GM21360 (cell line): ENCODE data around the gene KLHDC9.
"Not testable (repeated sequence)": the region's sequence is repeated elsewhere in the genome, so short reads cannot be mapped to it uniquely, and the experiment has no call there.

ENCODE experiments used
- ATAC-seq: cut with Tn5 transposase; IDR thresholded peaks from one replicate; pipeline ENCODE4 v1.9.1; 2021; ENCODE audit warnings: mild to moderate bottlenecking, moderate library complexity; ENCODE audit not compliant: unreplicated experiment

The KLHDC9 gene, protein sequence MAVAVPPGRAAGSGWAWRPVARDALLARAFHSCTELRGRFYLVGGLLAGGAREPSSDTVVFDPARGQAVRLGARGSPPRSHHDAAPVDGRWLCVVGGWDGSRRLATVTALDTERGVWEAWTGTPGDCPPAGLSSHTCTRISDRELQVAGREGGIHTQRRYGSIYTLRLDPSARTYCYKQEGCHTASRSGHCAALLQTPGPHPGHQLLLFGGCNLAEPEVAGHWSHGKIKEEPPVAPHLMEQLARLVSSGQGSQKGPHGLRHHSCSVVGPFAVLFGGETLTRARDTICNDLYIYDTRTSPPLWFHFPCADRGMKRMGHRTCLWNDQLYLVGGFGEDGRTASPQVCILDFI

DNA sequence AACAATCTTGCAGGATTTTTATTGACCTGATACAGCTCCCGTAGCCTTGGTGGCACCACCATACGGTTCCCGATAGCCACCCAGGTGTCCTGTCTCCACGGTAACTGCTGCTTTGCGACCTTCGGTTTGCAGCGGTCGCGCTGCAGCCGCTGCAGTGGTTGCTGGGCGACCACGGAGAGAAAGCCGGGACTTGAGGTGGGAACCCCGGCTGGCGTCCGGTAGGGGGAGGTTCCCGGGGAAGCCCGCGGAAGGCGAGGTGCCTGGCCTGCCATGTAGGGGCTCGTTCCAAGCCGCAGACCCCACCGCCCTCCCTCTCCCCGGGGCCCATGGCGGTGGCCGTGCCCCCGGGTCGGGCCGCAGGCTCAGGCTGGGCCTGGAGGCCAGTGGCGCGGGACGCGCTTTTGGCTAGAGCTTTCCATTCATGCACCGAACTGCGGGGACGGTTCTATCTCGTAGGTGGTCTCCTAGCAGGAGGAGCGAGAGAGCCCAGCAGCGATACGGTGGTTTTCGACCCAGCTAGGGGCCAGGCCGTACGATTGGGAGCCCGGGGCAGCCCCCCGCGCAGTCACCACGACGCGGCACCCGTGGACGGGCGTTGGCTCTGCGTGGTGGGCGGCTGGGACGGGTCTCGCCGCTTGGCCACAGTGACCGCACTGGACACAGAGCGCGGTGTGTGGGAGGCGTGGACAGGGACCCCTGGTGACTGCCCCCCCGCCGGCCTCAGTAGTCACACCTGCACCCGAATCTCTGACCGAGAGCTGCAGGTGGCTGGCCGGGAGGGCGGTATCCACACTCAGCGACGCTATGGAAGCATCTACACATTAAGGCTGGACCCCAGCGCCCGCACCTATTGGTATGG is at the start of gene KLHDC9:
TSS of gene KLHDC9 (plus strand) at position 152 of the 859 bp plus-strand sequence. CDS start at position 327, 175 bp downstream.
- ATAC-seq: peak; percentile 67

DNA sequence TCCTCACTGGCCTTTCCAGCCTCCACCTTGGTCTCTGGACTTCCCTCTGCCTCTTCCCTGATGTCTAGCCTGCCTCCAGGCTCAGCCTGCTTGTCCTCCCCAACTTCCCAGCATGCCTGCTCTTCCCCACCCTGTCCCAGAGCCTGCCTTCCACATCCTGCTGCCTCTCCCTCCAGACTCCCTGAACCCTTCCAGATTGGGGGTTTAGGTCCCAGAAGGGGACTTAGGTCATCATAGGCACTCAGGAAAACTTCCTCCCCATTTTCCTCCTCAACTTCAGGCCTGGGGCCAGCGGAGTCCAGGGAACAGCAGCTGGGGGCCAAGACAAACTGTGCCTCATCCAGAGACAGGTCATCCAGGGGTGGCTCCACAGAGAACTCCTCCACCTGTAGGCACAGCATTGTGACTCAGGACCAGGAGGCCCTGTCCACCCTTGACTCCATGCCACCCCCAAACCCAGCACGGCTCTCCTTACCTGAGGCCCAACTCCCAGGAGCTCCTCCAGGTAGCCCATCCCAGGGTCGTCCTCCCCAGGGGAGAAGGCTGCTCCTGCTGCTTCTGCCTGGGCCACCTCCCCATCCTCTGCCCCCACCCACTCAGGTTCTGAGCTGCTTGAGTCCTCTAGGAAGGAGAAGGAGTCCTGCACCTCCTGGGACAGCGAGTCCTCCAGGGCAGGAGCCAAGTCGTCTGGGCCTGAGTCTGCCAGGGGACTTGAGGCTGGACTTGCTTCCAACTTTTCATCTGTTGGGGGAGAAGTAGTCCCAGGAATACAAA is 49.0 kb upstream of the KLHDC9 start:
- ATAC-seq: no peak

DNA sequence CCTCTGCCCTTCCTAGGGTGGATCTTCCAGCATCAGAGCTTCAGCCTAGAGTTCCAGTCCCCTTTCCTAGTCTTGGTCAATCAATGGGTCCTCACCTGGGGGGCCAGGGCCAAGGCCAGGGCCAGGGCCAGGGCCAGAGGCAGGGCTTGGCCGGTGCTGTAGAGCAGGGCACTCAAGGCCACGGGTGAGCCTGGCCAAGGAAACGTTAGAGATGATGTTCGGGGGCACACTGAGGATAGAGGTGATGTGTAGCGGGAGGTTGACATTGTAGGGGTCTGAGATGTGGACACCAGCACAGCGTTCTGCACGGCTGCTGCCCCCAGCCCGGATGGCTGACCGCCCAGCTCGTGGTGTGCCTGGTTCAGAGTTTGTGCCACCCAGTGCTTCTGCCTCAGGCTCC is 46.9 kb upstream of the KLHDC9 start:
- ATAC-seq: no peak

DNA sequence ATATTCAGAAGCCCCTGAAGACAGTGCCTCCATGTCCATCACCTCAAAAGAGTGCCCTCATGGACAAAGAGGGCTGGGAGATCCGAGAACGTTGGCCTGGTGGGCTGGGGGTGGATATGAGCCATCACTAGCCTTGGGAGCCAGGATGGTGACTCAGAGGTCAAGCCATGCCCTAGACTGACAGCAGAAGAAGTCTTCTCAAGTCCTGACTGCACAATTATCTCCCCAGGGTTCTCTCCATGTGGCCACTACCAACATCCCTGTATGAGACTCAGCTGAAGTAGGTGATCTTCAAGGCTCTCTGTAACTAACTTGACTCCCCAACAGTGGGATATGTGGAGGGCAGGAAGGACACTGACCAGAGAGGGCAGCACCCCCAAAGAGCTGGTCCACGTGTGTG is 45.3 kb upstream of the KLHDC9 start:
- ATAC-seq: no peak

DNA sequence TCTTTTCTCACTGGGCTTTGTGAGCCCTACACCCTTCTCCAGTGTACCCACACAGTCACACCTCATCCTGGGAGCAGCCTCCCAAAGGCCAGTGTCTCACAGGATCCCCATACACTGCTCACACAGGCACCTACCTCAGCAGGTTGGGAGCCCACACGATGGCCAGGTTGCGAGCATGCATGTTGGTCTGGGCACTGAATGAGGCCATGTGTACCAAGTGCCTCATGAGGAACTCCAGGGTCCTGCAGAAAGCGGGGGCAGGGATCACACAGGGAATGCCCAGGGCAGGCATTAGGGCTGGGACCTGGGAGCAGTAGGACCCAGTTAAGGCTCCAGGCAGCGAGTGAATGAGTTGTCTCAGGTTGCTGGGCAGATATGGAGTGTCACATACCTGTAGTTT is 43.9 kb upstream of the KLHDC9 start:
- ATAC-seq: no peak

DNA sequence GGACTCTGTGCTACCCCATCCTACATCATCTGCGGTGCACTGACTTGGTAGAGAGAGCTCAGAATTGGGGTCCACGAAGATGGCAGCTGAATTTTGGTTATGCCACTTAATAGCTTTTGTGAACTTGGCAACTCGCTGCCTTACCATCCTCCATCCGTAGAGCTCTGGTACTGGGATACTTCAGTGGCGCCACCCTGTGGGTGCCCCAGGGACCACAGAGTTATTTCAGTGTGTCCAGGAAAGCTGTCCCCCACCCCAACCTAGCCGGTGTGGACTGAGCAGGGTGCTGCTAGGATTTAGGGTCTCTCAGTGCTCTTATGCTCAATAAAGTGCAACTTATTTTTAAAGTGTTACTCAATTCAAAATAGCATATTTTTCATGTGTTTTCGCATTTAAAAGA is 43.4 kb upstream of the KLHDC9 start:
- ATAC-seq: no peak

DNA sequence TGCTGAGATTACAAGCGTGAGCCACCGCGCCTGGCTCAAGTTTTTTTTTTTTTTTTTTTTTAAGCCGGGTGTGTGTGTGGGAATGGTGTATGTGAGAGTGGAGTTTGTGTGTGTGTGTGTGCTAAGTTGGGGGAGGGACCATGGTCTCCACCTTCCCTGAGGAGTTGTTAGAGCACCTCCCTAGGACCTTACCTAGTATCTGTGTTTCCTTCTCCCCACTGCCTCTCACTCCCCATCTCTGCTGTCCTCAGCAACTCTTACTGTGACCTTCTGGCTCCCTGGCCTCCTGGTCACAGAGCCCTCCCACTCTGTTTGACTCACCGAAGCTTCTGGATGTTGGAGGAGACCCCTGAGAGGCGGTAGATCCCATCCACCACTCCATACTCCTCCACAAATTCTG is 38.9 kb upstream of the KLHDC9 start:
- no peak for ATAC-seq

DNA sequence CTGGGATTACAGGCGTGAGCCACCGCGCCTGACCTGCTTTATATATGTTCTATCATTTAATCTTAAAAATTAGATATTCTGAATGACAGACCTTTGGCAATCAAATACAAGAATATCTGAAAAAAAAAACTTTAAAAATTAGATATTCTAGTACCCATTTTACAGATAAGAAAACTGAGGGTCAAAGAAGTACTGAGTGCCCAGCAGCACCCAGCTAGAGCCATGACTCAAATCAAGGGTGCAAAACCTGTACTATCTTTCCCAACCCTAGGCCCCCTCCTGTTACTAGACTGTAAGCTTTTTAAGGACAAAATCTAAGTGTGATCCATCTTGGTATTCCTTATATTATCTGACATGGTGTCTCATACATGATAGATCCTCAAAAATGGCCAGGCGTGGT is 36.7 kb upstream of the KLHDC9 start:
- ATAC-seq: no peak

DNA sequence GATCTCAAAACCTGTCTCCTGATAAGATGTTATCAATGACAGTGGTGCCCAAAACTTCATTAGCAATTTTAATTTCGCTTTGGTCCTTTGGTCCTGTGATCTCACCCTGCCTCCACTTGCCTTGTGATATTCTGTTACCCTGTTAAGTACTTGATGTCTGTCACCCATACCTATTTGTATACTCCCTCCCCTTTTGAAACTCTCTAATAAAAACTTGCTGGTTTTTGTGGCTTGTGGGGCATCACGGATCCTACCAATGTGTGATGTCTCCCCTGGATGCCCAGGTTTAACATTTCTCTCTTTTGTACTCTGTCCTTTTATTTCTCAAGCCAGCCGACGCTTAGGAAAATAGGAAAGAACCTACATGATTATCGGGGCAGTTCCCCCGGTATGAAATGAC is 34.2 kb upstream of the KLHDC9 start:
- ATAC-seq: not testable (repeated sequence)

DNA sequence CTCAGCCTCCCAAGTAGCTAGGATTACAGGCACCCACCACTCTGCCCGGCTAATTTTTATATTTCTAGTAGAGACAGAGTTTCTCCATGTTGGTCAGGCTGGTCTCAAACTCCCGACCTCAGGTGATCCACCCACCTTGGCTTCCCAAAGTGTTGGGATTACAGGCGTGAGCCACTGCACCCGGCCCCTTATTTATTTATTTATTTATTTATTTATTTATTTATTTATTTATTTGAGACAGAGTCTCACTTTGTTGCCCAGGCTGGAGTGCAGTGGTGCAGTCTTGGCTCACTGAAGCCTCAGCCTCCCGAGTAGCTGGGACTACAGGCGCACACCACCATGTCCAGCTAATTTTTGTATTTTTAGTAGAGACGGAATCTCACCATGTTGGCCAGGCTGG is 32.5 kb upstream of the KLHDC9 start:
- not testable (repeated sequence) for ATAC-seq

DNA sequence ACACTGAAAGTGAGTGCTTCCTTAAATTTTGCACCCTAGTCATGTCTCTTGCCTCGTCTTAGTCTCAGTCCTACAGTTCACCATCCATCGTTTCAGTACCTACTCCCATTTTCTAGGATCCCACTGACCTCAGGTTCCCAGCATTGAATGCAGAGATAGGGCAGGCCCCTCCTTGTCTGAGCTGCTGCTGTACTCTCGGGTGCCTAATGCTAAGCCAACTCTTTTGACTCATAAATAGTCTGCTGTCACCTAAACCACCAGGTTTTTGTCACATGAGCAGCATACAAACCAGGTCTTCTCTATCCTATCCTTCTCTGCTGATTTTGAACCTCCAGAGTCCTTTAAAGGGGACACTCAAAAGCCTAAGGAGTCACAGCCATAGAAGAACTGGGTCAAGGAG is 31.5 kb upstream of the KLHDC9 start:
- no peak for ATAC-seq

DNA sequence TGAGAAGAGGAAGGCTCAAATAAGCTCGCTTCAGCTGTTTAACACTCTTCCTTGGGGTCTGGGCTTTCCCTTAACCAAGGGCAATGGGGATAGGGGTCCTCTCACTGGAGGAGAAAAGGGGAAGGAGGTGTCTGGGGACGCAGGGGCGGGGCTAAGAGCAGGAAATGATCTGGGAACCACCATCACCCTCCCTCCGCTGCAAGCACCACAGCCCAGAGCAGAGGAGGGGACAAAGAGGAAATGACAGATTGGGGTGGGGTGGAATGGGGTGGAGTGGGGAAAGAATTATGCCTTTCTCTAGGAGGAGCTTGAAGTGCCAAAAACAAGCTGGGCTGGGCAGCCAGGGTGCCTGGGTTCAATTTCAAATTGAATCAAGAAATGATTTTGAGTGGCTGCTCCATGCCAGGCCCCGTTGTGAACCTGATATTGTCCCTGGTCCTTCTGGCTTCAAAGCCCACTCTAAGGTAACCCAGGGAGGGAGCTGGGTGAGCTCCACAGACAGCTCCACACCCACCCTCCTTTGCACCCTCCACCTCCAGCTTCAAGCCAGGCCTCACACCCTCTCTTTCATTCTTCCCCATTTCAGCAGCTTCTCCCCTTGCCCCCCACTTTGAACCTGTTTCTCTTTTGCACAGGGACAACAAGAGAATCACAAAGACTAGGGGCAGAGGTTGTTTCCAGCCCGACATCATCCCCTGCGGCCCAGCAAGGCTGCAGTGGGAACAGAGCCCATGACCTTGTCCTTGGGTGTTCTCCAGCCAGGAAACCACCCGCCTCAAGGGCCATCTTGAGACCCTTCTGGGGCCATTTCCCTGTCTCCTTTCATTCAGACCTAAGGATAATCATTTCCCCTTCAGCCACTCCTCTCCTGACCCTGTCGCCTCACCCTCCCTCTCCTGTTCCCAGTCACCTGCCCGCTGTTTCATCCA is 29.6 kb upstream of the KLHDC9 start:
- ATAC-seq: peak; percentile 46

DNA sequence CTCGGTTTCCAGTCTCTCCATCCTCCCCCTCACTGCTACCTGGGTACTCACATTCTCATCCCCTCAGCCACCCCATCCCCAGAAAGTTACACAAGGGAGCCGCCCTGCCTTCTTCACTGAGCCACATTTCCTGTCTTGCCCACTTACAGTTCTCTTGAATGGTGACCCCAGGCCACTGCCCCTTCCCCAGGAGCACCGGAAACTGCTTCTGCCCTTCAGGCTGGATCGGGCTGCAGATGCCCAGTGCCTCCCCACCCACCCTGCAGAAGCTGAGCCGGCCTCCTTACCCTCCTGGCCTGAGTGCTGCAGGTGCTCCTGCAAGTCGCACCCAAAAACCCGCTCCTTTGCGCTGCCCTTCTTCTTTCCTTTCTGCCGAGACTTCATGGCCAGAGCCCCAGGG is 28.9 kb upstream of the KLHDC9 start:
- ATAC-seq: no peak

DNA sequence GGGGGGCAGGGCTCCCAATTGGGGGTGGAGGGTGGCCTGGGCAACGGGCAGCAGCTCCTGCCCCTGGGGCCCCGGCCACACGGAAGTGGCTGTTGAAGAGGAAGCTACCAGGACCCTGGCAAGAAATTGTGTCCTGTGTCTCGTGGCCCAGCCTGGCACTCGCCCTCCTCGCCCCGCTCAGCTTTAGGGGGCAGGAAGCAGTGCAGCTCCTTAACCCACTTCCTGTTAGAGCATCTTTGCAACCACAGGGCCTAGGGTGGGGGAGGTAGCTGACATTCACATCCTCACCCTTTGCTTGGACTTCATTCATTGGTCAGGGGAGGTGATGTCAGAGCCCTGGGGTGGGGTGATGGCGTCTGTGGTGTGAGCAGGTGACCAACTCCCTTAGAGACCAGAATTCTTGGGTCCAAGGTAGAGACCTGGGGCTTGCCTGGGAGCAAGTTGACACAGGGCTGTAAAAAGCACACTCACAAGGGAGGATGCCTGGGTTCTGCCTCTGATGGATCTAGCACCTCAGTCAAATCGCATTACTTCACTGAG is 28.4 kb upstream of the KLHDC9 start, which contains the start of gene ARHGAP30:
TSS of gene ARHGAP30 (minus strand) at position 161 of the 540 bp plus-strand sequence. CDS start 267 bp downstream, outside the sequence.
- ATAC-seq: peak; percentile 70

DNA sequence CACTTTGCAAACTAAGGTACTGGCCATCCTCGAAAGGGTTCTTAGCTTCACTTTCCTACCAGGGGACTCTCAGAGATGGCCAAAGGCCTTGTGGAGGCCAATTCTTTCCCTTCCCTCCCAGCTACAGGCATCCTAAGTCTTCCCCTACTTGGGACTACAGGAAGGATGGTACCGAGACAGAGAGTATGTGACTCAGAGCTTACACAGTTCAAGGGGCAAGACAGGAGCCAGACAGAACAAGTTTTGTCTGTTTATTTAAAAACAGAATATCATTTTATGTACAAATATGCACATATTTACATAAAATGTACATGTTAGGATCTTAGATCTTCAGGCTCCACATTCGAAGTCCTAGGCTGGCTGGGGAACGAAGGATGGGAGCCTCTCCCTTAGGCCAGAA is 27.4 kb upstream of the KLHDC9 start:
- ATAC-seq: no peak

DNA sequence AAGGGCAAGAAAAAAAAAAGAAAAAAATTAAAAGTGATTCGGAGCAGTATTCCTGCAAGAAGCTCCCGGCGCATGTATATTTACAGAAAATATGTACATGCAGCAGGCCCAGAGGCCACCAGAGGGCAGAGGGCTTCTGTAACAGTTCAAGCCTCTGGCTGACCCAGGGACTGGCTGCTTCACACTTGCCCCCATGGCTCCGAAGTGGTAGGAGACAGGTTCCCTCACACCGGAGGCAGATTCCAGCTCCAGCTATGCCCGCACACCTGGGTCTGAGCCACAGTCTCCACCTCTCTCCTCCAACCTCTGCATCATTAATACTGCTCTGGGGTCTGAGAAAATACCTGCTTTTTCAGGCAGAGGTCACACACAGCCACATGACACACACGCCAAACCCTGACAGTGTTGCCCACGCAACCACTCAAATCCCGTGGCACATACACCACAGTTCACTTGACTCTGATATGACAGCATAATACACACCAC is 26.2 kb upstream of the KLHDC9 start:
- no peak for ATAC-seq

DNA sequence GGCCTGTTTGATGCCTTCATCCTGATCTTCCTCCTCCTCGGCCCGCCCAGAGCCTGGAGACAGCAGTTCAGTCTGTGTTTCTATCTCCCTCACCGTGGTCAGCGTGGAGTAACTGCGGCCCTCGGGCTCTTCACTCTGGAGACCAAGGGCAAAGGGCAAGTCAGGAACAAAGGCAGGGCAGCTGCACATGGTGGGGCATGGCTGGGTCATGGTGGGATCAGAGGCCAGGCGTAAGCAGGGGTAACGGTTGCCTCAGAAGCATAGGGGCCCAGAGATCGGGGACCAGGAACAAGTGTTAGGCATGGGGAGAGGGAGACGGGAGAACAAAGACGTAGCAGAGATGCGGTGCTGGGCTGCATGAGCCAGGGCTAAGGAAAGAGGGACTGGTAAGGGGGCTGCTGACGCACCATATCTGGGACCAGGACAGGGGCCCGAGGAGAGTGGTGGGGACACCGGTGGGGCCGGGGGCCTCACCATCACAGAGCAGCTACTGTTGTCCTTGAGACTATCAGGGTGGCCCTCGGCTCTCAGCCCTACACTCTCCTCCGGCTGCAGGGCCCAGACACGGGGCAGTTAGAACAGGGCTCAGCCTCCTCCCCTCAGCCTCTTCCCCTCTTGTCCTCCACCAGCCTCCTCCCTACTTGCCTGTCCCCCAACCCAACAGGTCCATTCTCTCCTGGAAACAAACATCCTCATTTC is 25.3 kb upstream of the KLHDC9 start:
- ATAC-seq: no peak

DNA sequence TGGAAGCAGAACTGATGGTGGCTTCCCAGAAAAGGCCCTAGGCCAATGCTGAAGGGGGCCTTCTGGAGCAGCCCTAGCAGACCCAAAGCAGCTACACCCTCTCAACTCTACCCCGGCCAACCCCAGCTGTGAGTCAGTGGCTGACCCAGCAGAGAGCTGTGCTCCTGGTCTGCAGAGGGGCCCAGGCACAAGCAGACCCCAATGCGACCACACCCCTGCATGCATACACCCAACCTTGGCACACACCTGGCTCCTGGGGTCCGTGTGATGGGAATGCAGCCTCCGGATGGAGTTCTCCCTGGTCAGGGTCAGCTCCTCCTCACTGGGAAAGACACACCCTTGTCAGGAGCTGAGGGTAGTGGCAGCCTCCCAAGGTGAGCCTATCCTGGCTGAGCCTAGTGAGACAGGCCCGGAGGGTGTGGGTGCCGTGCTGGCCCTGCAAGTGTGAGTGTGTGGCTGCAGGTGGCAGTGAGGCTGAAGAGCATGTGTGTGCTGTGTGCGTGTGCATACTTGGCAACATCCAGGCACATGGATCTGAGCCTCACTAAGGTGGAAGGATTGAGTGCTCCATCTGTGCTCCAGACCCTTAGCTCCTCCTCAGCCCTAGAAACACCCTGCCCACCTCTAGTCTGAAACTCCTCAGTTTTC is 24.6 kb upstream of the KLHDC9 start:
- ATAC-seq: no peak
